Measurements from ENCODE around the gene EMID1. TPM values are rescaled to one million over a fixed set of nuclear protein-coding genes. Genes with fewer than 3 reads are reported as not detected.

Gene EMID1
- total and polyA plus RNA-seq, 3 donors from 2014 or later: 6.2 to 7.5 (median 7.0) TPM

GRCh38 chr22:29158546-29158945 lies 47.1 kb upstream of the EMID1 start:
- 94 to 97% methylated on average over 5 of the region's 5 CpGs for WGBS, 2 donors

GRCh38 chr22:29163808-29164207 lies 41.9 kb upstream of the EMID1 start:
- DNase-seq: no peak
- H3K36me3 ChIP-seq (ENCODE audit: low read depth, missing control alignments): no peaks in the 10 kb centered on the region
- TF ChIP-seq POLR2A (IDR thresholded peaks at IDR 0.05) (no peak), CTCF (IDR thresholded peaks at IDR 0.05) (no peak)
- H3K4me3 ChIP-seq: no peak overlapping the region
- WGBS, 2 donors: 80 to 86% methylated on average over 13 of the region's 13 CpGs
- H3K4me1 ChIP-seq: no peaks in the 10 kb centered on the region
- H3K27me3 ChIP-seq: no peaks in the 10 kb centered on the region
- intact Hi-C loops (cut with DNase I; ENCODE audit: low total_unique reads): no loop called here
- H3K27ac ChIP-seq: no peak overlapping the region
- no peaks in the 10 kb centered on the region for H3K9me3 ChIP-seq

More at GRCh38 chr22:29158546-29158945, 47.1 kb upstream of the EMID1 start:
- DNase-seq: no peak
- intact Hi-C loops (cut with DNase I; ENCODE audit: low total_unique reads): no loop called here
- peaks cover 7% of the 10 kb centered on the region for H3K4me1 ChIP-seq
- no peaks in the 10 kb centered on the region for H3K9me3 ChIP-seq
- no peak overlapping the region for H3K27ac ChIP-seq
- no peaks in the 10 kb centered on the region for H3K36me3 ChIP-seq (ENCODE audit: low read depth, missing control alignments)
- H3K4me3 ChIP-seq: no peak overlapping the region
- TF ChIP-seq POLR2A (IDR thresholded peaks at IDR 0.05) (no peak), CTCF (IDR thresholded peaks at IDR 0.05) (no peak)
- no peaks in the 10 kb centered on the region for H3K27me3 ChIP-seq

GRCh38 chr22:29165321-29166060 lies 40.2 kb upstream of the EMID1 start:
- Histone ChIP-seq H3K27me3 (no peaks in the 10 kb centered on the region), H3K27ac (no peak overlapping the region), H3K4me3 (no peak overlapping the region), H3K36me3 (ENCODE audit: low read depth, missing control alignments) (no peaks in the 10 kb centered on the region), H3K9me3 (no peaks in the 10 kb centered on the region), H3K4me1 (no peaks in the 10 kb centered on the region)
- 68 to 89% methylated on average over 4 to 11 of the region's 11 CpGs for WGBS, 2 donors
- TF ChIP-seq POLR2A (IDR thresholded peaks at IDR 0.05) (no peak), CTCF (IDR thresholded peaks at IDR 0.05) (no peak)
- intact Hi-C loops (cut with DNase I; ENCODE audit: low total_unique reads): no loop called here
- DNase-seq: no peak

- Histone ChIP-seq H3K36me3 (ENCODE audit: low read depth, missing control alignments) (no peaks in the 10 kb centered on the region), H3K27me3 (no peaks in the 10 kb centered on the region), H3K9me3 (no peaks in the 10 kb centered on the region), H3K4me3 (no peak overlapping the region), H3K4me1 (no peaks in the 10 kb centered on the region), H3K27ac (no peak overlapping the region)
- TF ChIP-seq CTCF (IDR thresholded peaks at IDR 0.05) (no peak), POLR2A (IDR thresholded peaks at IDR 0.05) (no peak)
- intact Hi-C loops (cut with DNase I; ENCODE audit: low total_unique reads): no loop called here
- WGBS, 2 donors: 90 to 91% methylated on average over 5 to 6 of the region's 6 CpGs
- DNase-seq: no peak
Observed at GRCh38 chr22:29166180-29166579, 39.5 kb upstream of the EMID1 start.

All from testis (tissue), 3 donors.